Activated T-helper 17 cell treated with anti-CD3 and anti-CD28 coated beads, Interleukin-2, amount 50 U/mL, for 72 hours (primary cell): ENCODE data around the gene ZDHHC1. TPM values are rescaled to one million over a fixed set of nuclear protein-coding genes. Genes with fewer than 3 reads are reported as not detected.
"Not testable (repeated sequence)": the region's sequence is repeated elsewhere in the genome, so short reads cannot be mapped to it uniquely, and the experiment has no call there.

Experiments used
- ATAC-seq: fragments of 150-1000 bp; cut with Tn5 transposase; replicated peaks from 2 replicates; pipeline ENCODE4 v1.10.0; 2021; ENCODE audit warnings: mild to moderate bottlenecking, moderate library complexity
- H3K27ac Mint-ChIP-seq: one replicate; pipeline ENCODE4 v1.8.0; 2022; ENCODE audit warnings: mixed read lengths
- H3K27me3 Mint-ChIP-seq: one replicate; pipeline ENCODE4 v1.8.0; 2022; ENCODE audit warnings: mixed read lengths
- H3K36me3 Mint-ChIP-seq: one replicate; pipeline ENCODE4 v1.8.0; 2022; ENCODE audit warnings: low read depth, mild to moderate bottlenecking, mixed read lengths
- H3K4me1 Mint-ChIP-seq: one replicate; pipeline ENCODE4 v1.8.0; 2022; ENCODE audit warnings: mixed read lengths
- H3K4me3 Mint-ChIP-seq: one replicate; pipeline ENCODE4 v1.8.0; 2022; ENCODE audit warnings: mild to moderate bottlenecking, mixed read lengths
- H3K9me3 Mint-ChIP-seq: one replicate; pipeline ENCODE4 v1.8.0; 2022; ENCODE audit warnings: mixed read lengths
- total RNA-seq, 2 donors: library from RNA; stranded (reverse); gene quantifications; one replicate each; pipeline ENCODE4 v1.2.3, GENCODE V29; 2022

Gene ZDHHC1
- total RNA-seq, 2 donors from 2014 or later: 0.52 to 0.74 TPM

- Mint-ChIP-seq H3K36me3 (no peaks in the 10 kb centered on the region), H3K27me3 (peaks cover 4% of the 10 kb centered on the region), H3K9me3 (no peaks in the 10 kb centered on the region), H3K27ac (no peak overlapping the region), H3K4me1 (peaks cover 4% of the 10 kb centered on the region), H3K4me3 (peak overlapping the region; percentile 2)
- ATAC-seq: no peak
Measured at GRCh38 chr16:67364600-67365235, 51.6 kb downstream of the ZDHHC1 start.

- Mint-ChIP-seq H3K4me1 (peaks cover 4% of the 10 kb centered on the region), H3K27me3 (peaks cover 4% of the 10 kb centered on the region), H3K4me3 (no peak overlapping the region), H3K36me3 (no peaks in the 10 kb centered on the region), H3K27ac (no peak overlapping the region), H3K9me3 (no peaks in the 10 kb centered on the region)
- ATAC-seq: no peak
Measured at GRCh38 chr16:67361038-67361437, 55.2 kb downstream of the ZDHHC1 start.

- ATAC-seq: peak; percentile 31
- H3K9me3 Mint-ChIP-seq, H3K4me3 Mint-ChIP-seq, H3K36me3 Mint-ChIP-seq, H3K27me3 Mint-ChIP-seq, H3K4me1 Mint-ChIP-seq, H3K27ac Mint-ChIP-seq: not testable (repeated sequence)
Measured at GRCh38 chr16:67359540-67360269, 56.6 kb downstream of the ZDHHC1 start.

DNA sequence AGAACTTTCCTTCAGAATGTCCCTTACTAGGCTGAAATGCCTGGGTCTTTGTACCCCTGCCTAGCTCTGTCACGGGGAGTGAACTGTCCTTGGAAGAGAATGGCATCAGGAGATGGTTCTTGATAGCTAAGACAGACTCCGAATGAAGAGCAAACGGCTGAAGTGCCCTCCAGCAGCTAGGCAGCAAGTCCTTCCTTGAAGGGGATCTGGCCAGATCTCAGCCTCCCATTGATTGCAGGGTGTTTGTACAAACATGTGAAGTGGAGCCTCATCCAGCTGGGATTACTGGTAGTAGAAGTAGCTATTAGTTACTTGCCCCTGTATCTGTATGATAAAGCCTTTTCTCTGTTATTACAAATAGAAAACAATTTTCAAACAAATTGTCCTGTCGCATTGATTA, 58.7 kb downstream of the ZDHHC1 start:
- H3K27ac Mint-ChIP-seq: no peak overlapping the region
- no peak for ATAC-seq
- no peaks in the 10 kb centered on the region for H3K36me3 Mint-ChIP-seq
- H3K4me1 Mint-ChIP-seq: no peaks in the 10 kb centered on the region
- H3K4me3 Mint-ChIP-seq: no peak overlapping the region
- no peaks in the 10 kb centered on the region for H3K9me3 Mint-ChIP-seq
- H3K27me3 Mint-ChIP-seq: peaks cover 4% of the 10 kb centered on the region

GRCh38 chr16:67356396-67356795, 59.9 kb downstream of the ZDHHC1 start:
- no peaks in the 10 kb centered on the region for H3K4me1 Mint-ChIP-seq
- no peaks in the 10 kb centered on the region for H3K9me3 Mint-ChIP-seq
- H3K27me3 Mint-ChIP-seq: peaks cover 4% of the 10 kb centered on the region
- no peak overlapping the region for H3K27ac Mint-ChIP-seq
- ATAC-seq: no peak
- no peaks in the 10 kb centered on the region for H3K36me3 Mint-ChIP-seq
- no peak overlapping the region for H3K4me3 Mint-ChIP-seq

GRCh38 chr16:67352463-67352862, 63.8 kb downstream of the ZDHHC1 start:
- not testable (repeated sequence) for H3K27ac Mint-ChIP-seq, H3K9me3 Mint-ChIP-seq, H3K4me3 Mint-ChIP-seq, ATAC-seq, H3K4me1 Mint-ChIP-seq, H3K27me3 Mint-ChIP-seq, H3K36me3 Mint-ChIP-seq

DNA sequence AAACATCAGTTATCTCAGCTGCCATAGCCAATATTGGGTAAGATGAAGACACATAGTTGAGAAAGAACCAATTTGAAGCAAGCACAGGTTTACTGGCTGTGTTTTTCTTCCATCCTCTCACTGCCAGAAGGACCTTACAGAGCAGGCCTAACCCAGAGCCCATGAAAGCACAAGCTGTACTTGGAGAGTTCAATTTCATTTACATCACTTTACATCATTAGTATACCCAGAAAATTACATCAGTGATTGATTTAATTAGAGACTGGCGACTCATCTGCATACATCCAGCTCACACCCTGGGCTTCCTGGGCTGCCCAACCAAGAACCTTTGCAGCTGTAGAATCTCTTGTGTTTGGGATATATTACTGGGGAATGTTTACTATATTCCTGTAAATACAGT, 66.0 kb downstream of the ZDHHC1 start:
- no peak for ATAC-seq
- Mint-ChIP-seq H3K27me3 (no peaks in the 10 kb centered on the region), H3K4me3 (no peak overlapping the region), H3K9me3 (no peaks in the 10 kb centered on the region), H3K36me3 (no peaks in the 10 kb centered on the region), H3K4me1 (no peaks in the 10 kb centered on the region), H3K27ac (no peak overlapping the region)

DNA sequence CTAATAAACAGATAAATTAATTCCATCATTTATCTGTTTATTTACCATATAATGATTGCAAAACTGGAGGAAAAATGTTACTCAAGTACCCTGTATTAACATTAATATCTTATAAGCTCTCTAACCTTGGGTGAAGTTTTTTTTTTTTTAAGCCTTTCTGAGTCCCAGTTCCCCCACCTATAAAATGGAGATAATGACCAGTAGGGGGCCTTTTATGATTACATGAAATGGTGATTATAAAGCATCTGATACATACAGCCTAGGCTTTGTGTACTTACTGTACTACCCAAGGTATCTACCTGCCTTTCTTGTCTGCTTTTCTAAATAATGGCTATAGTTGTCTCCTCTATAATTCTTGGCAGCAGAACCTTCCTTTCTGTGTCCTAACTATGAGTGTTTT, 67.1 kb downstream of the ZDHHC1 start:
- no peak overlapping the region for H3K27ac Mint-ChIP-seq
- H3K4me1 Mint-ChIP-seq: no peaks in the 10 kb centered on the region
- H3K36me3 Mint-ChIP-seq: no peaks in the 10 kb centered on the region
- no peaks in the 10 kb centered on the region for H3K9me3 Mint-ChIP-seq
- ATAC-seq: peak; percentile 59
- H3K27me3 Mint-ChIP-seq: no peaks in the 10 kb centered on the region
- no peak overlapping the region for H3K4me3 Mint-ChIP-seq

GRCh38 chr16:67346341-67346740, 69.9 kb downstream of the ZDHHC1 start:
- Mint-ChIP-seq H3K27me3 (no peaks in the 10 kb centered on the region), H3K27ac (no peak overlapping the region), H3K36me3 (no peaks in the 10 kb centered on the region), H3K4me1 (no peaks in the 10 kb centered on the region), H3K4me3 (no peak overlapping the region), H3K9me3 (no peaks in the 10 kb centered on the region)
- ATAC-seq: no peak

DNA sequence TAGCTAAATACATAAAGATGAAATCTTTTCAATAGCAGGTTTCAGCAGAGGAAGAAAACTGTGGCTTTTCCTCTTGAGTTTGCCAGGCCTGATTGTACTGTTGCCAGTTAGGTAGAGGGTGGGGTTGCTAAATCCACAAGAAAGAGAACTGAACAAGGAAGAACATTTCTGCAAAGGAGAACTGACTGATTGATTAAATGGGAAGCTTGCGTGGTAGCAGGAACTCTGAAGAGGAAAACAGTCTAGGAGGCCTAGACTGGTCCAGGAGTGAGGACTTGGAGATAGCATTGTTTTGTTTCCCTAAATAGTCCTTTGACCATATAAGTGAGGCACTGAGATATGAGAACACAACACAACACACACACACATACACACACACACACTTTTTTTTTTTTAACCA, 70.9 kb downstream of the ZDHHC1 start:
- no peaks in the 10 kb centered on the region for H3K36me3 Mint-ChIP-seq
- no peaks in the 10 kb centered on the region for H3K27me3 Mint-ChIP-seq
- H3K9me3 Mint-ChIP-seq: no peaks in the 10 kb centered on the region
- H3K4me1 Mint-ChIP-seq: no peaks in the 10 kb centered on the region
- no peak overlapping the region for H3K4me3 Mint-ChIP-seq
- H3K27ac Mint-ChIP-seq: no peak overlapping the region
- ATAC-seq: no peak

Other genes starting within 250 kb of the ZDHHC1 start
- 100 to 1,000 TPM in 1 of 2 donors, 10 to 100 TPM in 1; 30.0 to 194 TPM for gene NOL3, start 245.9 kb downstream of the ZDHHC1 start, total RNA-seq
- 100 to 1,000 TPM in 1 of 2 donors, 10 to 100 TPM in 1; 47.0 to 118 TPM for gene MATCAP1, start 232.5 kb downstream of the ZDHHC1 start, total RNA-seq
- 1 to 10 TPM in 1 of 2 donors, under 1 TPM in 1; 0.37 to 1.5 TPM for gene EXOC3L1, start 226.3 kb downstream of the ZDHHC1 start, total RNA-seq
- 100 to 1,000 TPM in 1 of 2 donors, 10 to 100 TPM in 1; 90.0 to 141 TPM for gene E2F4, start 224.3 kb downstream of the ZDHHC1 start, total RNA-seq
- gene ELMO3, start 217.3 kb downstream of the ZDHHC1 start, total RNA-seq: 1 to 10 TPM; 6.6 to 7.1 TPM
- gene TMEM208, start 189.3 kb downstream of the ZDHHC1 start, total RNA-seq: 10 to 100 TPM; 31.7 to 39.5 TPM
- 100 to 1,000 TPM; 104 to 145 TPM for gene FHOD1, start 169.0 kb downstream of the ZDHHC1 start, total RNA-seq
- gene SLC9A5, start 167.5 kb downstream of the ZDHHC1 start, total RNA-seq: 10 to 100 TPM in 1 of 2 donors, 1 to 10 TPM in 1; 3.5 to 15.7 TPM
- gene PLEKHG4, start 136.9 kb downstream of the ZDHHC1 start, total RNA-seq: 10 to 100 TPM in 1 of 2 donors, 1 to 10 TPM in 1; 6.4 to 29.0 TPM
- gene KCTD19, start 89.7 kb downstream of the ZDHHC1 start, total RNA-seq: 1 to 10 TPM in 1 of 2 donors, under 1 TPM in 1; 0.50 to 4.4 TPM
- 1 to 10 TPM in 1 of 2 donors, not detected in 1; 1.6 TPM for gene LRRC36, start 89.7 kb downstream of the ZDHHC1 start, total RNA-seq
- under 1 TPM in 1 of 2 donors, not detected in 1; 0.19 TPM for gene TPPP3, start 23.0 kb downstream of the ZDHHC1 start, total RNA-seq
- gene HSD11B2, start 14.6 kb upstream of the ZDHHC1 start, total RNA-seq: 1 to 10 TPM in 1 of 2 donors, under 1 TPM in 1; 0.21 to 1.4 TPM
- gene ATP6V0D1, start 64.7 kb upstream of the ZDHHC1 start, total RNA-seq: 10 to 100 TPM; 20.6 to 42.1 TPM
- gene AGRP, start 67.1 kb upstream of the ZDHHC1 start, total RNA-seq: not detected
- 10 to 100 TPM; 30.4 to 57.0 TPM for gene RIPOR1, start 112.4 kb upstream of the ZDHHC1 start, total RNA-seq
- gene CTCF, start 146.0 kb upstream of the ZDHHC1 start, total RNA-seq: 10 to 100 TPM; 41.2 to 49.4 TPM
- gene CARMIL2, start 228.7 kb upstream of the ZDHHC1 start, total RNA-seq: 100 to 1,000 TPM; 134 to 169 TPM
- 10 to 100 TPM; 37.5 to 63.4 TPM for gene ACD, start 243.8 kb upstream of the ZDHHC1 start, total RNA-seq
- gene PARD6A, start 244.5 kb upstream of the ZDHHC1 start, total RNA-seq: 10 to 100 TPM; 10.7 to 16.5 TPM